C4-2B (cell line): ENCODE data around the gene SFMBT2.

Experiments
- CTCF ChIP-seq: fragments of 450-650 bp; conservative IDR thresholded peaks from 2 replicates; pipeline ENCODE4 v1.5.1; 2017; ENCODE audit warnings: mild to moderate bottlenecking
- ZFX ChIP-seq: fragments of 450-650 bp; IDR thresholded peaks from 2 replicates; pipeline ENCODE4 v1.6.1; 2017

- no peak for TF ChIP-seq CTCF
- no peak for TF ChIP-seq ZFX
Observed at GRCh38 chr10:7370511-7370910, 40.3 kb downstream of the SFMBT2 start.
